ENCODE data around the gene SLC7A14. TPM values are rescaled to one million over a fixed set of nuclear protein-coding genes. Genes with fewer than 3 reads are reported as not detected.

Gene SLC7A14
- not detected for total RNA-seq

- H3K9me3 Mint-ChIP-seq = peaks cover 8% of the 10 kb centered on the region
- H3K27me3 Mint-ChIP-seq = peaks cover 45 to 59% of the 10 kb centered on the region in 2 donors
- H3K4me3 Mint-ChIP-seq = no peak within 1 kb of the TSS
- no peak for DNase-seq (ENCODE audit: low spot score)
- H3K36me3 Mint-ChIP-seq = peaks cover 18% of the 10 kb centered on the region
- H3K27ac Mint-ChIP-seq = no peak within 1 kb of the TSS
- ATAC-seq = peak in 1 of 2 donors; percentile 6
- H3K4me1 Mint-ChIP-seq (ENCODE audit: low read depth in 2 of 2) = no peaks in the 10 kb centered on the region
Observed at GRCh38 chr3:170585937-170586310, at the start of gene SLC7A14. Gene SLC7A14, minus strand, starts transcription at chr3:170586075. Its CDS starts 59,139 bp downstream, at chr3:170526936.

- no peaks in the 10 kb centered on the region for H3K36me3 Mint-ChIP-seq
- H3K4me1 Mint-ChIP-seq (ENCODE audit: low read depth in 2 of 2) = no peaks in the 10 kb centered on the region
- H3K4me3 Mint-ChIP-seq = no peak overlapping the region
- no peak for DNase-seq (ENCODE audit: low spot score)
- peaks cover 12 to 23% of the 10 kb centered on the region in 2 donors for H3K27me3 Mint-ChIP-seq
- ATAC-seq = no peak
- no peaks in the 10 kb centered on the region for H3K9me3 Mint-ChIP-seq
- no peak overlapping the region for H3K27ac Mint-ChIP-seq
Observed at GRCh38 chr3:170635385-170635735, 49.5 kb upstream of the SLC7A14 start.

- ATAC-seq (peak in 1 of 2 donors; percentile 65), DNase-seq (ENCODE audit: low spot score) (no peak)
- Mint-ChIP-seq H3K9me3 (no peaks in the 10 kb centered on the region), H3K4me1 (ENCODE audit: low read depth in 2 of 2) (no peaks in the 10 kb centered on the region), H3K27ac (no peak overlapping the region), H3K27me3 (peaks cover 12 to 25% of the 10 kb centered on the region in 2 donors), H3K36me3 (no peaks in the 10 kb centered on the region), H3K4me3 (no peak overlapping the region)
Observed at GRCh38 chr3:170634663-170635384, 48.9 kb upstream of the SLC7A14 start.

GRCh38 chr3:170633573-170633972 is 47.7 kb upstream of the SLC7A14 start:
- no peak for ATAC-seq
- Mint-ChIP-seq H3K27ac (no peak overlapping the region), H3K27me3 (peaks cover 19 to 36% of the 10 kb centered on the region in 2 donors), H3K36me3 (no peaks in the 10 kb centered on the region), H3K9me3 (no peaks in the 10 kb centered on the region), H3K4me3 (no peak overlapping the region), H3K4me1 (ENCODE audit: low read depth in 2 of 2) (no peaks in the 10 kb centered on the region)
- DNase-seq (ENCODE audit: low spot score) = no peak

- no peak for DNase-seq (ENCODE audit: low spot score)
- peak in 1 of 2 donors; percentile 64 for ATAC-seq
- no peak overlapping the region for H3K4me3 Mint-ChIP-seq
- H3K36me3 Mint-ChIP-seq = no peaks in the 10 kb centered on the region
- H3K27me3 Mint-ChIP-seq = peaks cover 19 to 36% of the 10 kb centered on the region in 2 donors
- no peak overlapping the region for H3K27ac Mint-ChIP-seq
- no peaks in the 10 kb centered on the region for H3K4me1 Mint-ChIP-seq (ENCODE audit: low read depth in 2 of 2)
- no peaks in the 10 kb centered on the region for H3K9me3 Mint-ChIP-seq
Observed at GRCh38 chr3:170632780-170633179, 46.9 kb upstream of the SLC7A14 start.

GRCh38 chr3:170631755-170632488 is 46.0 kb upstream of the SLC7A14 start:
- no peaks in the 10 kb centered on the region for H3K9me3 Mint-ChIP-seq
- peaks cover 19 to 36% of the 10 kb centered on the region in 2 donors for H3K27me3 Mint-ChIP-seq
- no peaks in the 10 kb centered on the region for H3K36me3 Mint-ChIP-seq
- ATAC-seq = no peak
- H3K4me1 Mint-ChIP-seq (ENCODE audit: low read depth in 2 of 2) = no peaks in the 10 kb centered on the region
- no peak overlapping the region for H3K4me3 Mint-ChIP-seq
- no peak for DNase-seq (ENCODE audit: low spot score)
- H3K27ac Mint-ChIP-seq = no peak overlapping the region

GRCh38 chr3:170623524-170623923 is 37.6 kb upstream of the SLC7A14 start:
- Mint-ChIP-seq H3K36me3 (no peaks in the 10 kb centered on the region), H3K27me3 (peaks cover 15 to 33% of the 10 kb centered on the region in 2 donors), H3K4me1 (ENCODE audit: low read depth in 2 of 2) (no peaks in the 10 kb centered on the region), H3K9me3 (no peaks in the 10 kb centered on the region), H3K27ac (no peak overlapping the region), H3K4me3 (no peak overlapping the region)
- DNase-seq (ENCODE audit: low spot score) (no peak), ATAC-seq (no peak)

GRCh38 chr3:170622369-170623159 is 36.7 kb upstream of the SLC7A14 start:
- ATAC-seq (no peak), DNase-seq (ENCODE audit: low spot score) (no peak)
- no peaks in the 10 kb centered on the region for H3K4me1 Mint-ChIP-seq (ENCODE audit: low read depth in 2 of 2)
- no peaks in the 10 kb centered on the region for H3K36me3 Mint-ChIP-seq
- H3K27ac Mint-ChIP-seq = no peak overlapping the region
- H3K9me3 Mint-ChIP-seq = no peaks in the 10 kb centered on the region
- no peak overlapping the region for H3K4me3 Mint-ChIP-seq
- peaks cover 15 to 40% of the 10 kb centered on the region in 2 donors for H3K27me3 Mint-ChIP-seq

GRCh38 chr3:170621256-170621655 is 35.4 kb upstream of the SLC7A14 start:
- DNase-seq (ENCODE audit: low spot score) (no peak), ATAC-seq (no peak)
- H3K27me3 Mint-ChIP-seq = peaks cover 15 to 40% of the 10 kb centered on the region in 2 donors
- H3K27ac Mint-ChIP-seq = no peak overlapping the region
- H3K4me1 Mint-ChIP-seq (ENCODE audit: low read depth in 2 of 2) = no peaks in the 10 kb centered on the region
- no peaks in the 10 kb centered on the region for H3K36me3 Mint-ChIP-seq
- H3K9me3 Mint-ChIP-seq = no peaks in the 10 kb centered on the region
- no peak overlapping the region for H3K4me3 Mint-ChIP-seq

- no peaks in the 10 kb centered on the region for H3K36me3 Mint-ChIP-seq
- no peak overlapping the region for H3K4me3 Mint-ChIP-seq
Observed at GRCh38 chr3:170614214-170614966, 28.5 kb upstream of the SLC7A14 start.

GRCh38 chr3:170611751-170612150 is 25.9 kb upstream of the SLC7A14 start:
- no peak overlapping the region for H3K4me3 Mint-ChIP-seq
- DNase-seq (ENCODE audit: low spot score) (no peak), ATAC-seq (no peak)
- no peaks in the 10 kb centered on the region for H3K36me3 Mint-ChIP-seq
- H3K4me1 Mint-ChIP-seq (ENCODE audit: low read depth in 2 of 2) = no peaks in the 10 kb centered on the region
- no peaks in the 10 kb centered on the region for H3K9me3 Mint-ChIP-seq
- peaks cover 5 to 10% of the 10 kb centered on the region in 2 donors for H3K27me3 Mint-ChIP-seq
- H3K27ac Mint-ChIP-seq = no peak overlapping the region

More at GRCh38 chr3:170614214-170614966, 28.5 kb upstream of the SLC7A14 start:
- peak in 1 of 2 donors; percentile 20 for ATAC-seq
- H3K27ac Mint-ChIP-seq = no peak overlapping the region
- peaks cover 13 to 20% of the 10 kb centered on the region in 2 donors for H3K27me3 Mint-ChIP-seq
- no peaks in the 10 kb centered on the region for H3K4me1 Mint-ChIP-seq (ENCODE audit: low read depth in 2 of 2)
- no peaks in the 10 kb centered on the region for H3K9me3 Mint-ChIP-seq
- no peak for DNase-seq (ENCODE audit: low spot score)

GRCh38 chr3:170610321-170610884 is 24.5 kb upstream of the SLC7A14 start:
- Mint-ChIP-seq H3K27ac (no peak overlapping the region), H3K9me3 (no peaks in the 10 kb centered on the region), H3K27me3 (peaks cover 12 to 13% of the 10 kb centered on the region in 2 donors), H3K4me3 (no peak overlapping the region), H3K36me3 (no peaks in the 10 kb centered on the region), H3K4me1 (ENCODE audit: low read depth in 2 of 2) (no peaks in the 10 kb centered on the region)
- no peak for ATAC-seq
- DNase-seq (ENCODE audit: low spot score) = no peak

- Mint-ChIP-seq H3K36me3 (no peaks in the 10 kb centered on the region), H3K4me3 (no peak overlapping the region)
- no peak for DNase-seq (ENCODE audit: low spot score)
Observed at GRCh38 chr3:170608475-170608874, 22.6 kb upstream of the SLC7A14 start.

More at GRCh38 chr3:170608475-170608874, 22.6 kb upstream of the SLC7A14 start:
- no peak for ATAC-seq
- Mint-ChIP-seq H3K27me3 (peaks cover 13 to 30% of the 10 kb centered on the region in 2 donors), H3K9me3 (no peaks in the 10 kb centered on the region), H3K4me1 (ENCODE audit: low read depth in 2 of 2) (no peaks in the 10 kb centered on the region), H3K27ac (no peak overlapping the region)

All from natural killer cell treated with Interleukin-12 subunit alpha and Interleukin-12 subunit beta and Interleukin-15 and Interleukin-18, amount 100 ng/mL, for 72 hours (primary cell).